Astrocyte (in vitro differentiated cells and primary cell): ENCODE measurements around the gene PITPNM3.

Experiments used
- CTCF ChIP-seq: IDR thresholded peaks from 2 replicates; pipeline ENCODE4 v1.5.1; 2011; ENCODE audit warnings: low read depth, mild to moderate bottlenecking, inconsistent platforms, low read length, moderate library complexity; ENCODE audit not compliant: insufficient read depth
- EZH2 ChIP-seq: IDR thresholded peaks from 2 replicates; pipeline ENCODE4 v1.6.1; 2012; ENCODE audit warnings: mild to moderate bottlenecking, low read length, inconsistent platforms; ENCODE audit not compliant: insufficient read depth

GRCh38 chr17:6457688-6458459, 98.5 kb downstream of the PITPNM3 start:
- TF ChIP-seq CTCF = no peak
- no peak for TF ChIP-seq EZH2
